K562 (cell line): ENCODE data around the gene OR13A1. TPM values are rescaled to one million over a fixed set of nuclear protein-coding genes. Genes with fewer than 3 reads are reported as not detected.

Experiments
- BRCA1 ChIP-seq, 2 experiments: fragments of 450-650 bp in 1 of 2; sonication (generic) in 1 of 2; formaldehyde crosslinking in 1 of 2; IDR thresholded peaks; 2 replicates each; pipeline versions ENCODE4 v1.5.0 to v1.6.1; 2017 to 2020; ENCODE audit warnings: mild to moderate bottlenecking in 1 of 2, missing genetic modification reagents in 1 of 2
- COPS2 ChIP-seq: fragments of 450-650 bp; conservative IDR thresholded peaks from 2 replicates; pipeline ENCODE4 v1.6.1; 2016; ENCODE audit warnings: mild to moderate bottlenecking, moderate library complexity
- CREBBP ChIP-seq: IDR thresholded peaks from one replicate; pipeline ENCODE4 v1.6.1; 2012; ENCODE audit warnings: low read depth, mild to moderate bottlenecking, control low read depth, inconsistent platforms, low read length
- E2F8 ChIP-seq: fragments of 450-650 bp; IDR thresholded peaks from 2 replicates; pipeline ENCODE4 v1.7.1; 2018; ENCODE audit warnings: mild to moderate bottlenecking, low read depth; ENCODE audit not compliant: partially characterized antibody
- EP300 ChIP-seq: IDR thresholded peaks from 2 replicates; pipeline ENCODE4 v1.6.1; 2012; ENCODE audit warnings: low read length, improper control_type of control experiment
- FOXP1 ChIP-seq: sonication (generic); formaldehyde crosslinking; IDR thresholded peaks from 2 replicates; pipeline ENCODE4 v1.8.0; 2022; ENCODE audit warnings: mild to moderate bottlenecking, missing genetic modification reagents
- GABPB2 ChIP-seq: fragments of 250-450 bp; sonication (Bioruptor Pico); conservative IDR thresholded peaks from 2 replicates; pipeline ENCODE4 v1.5.1; 2021; ENCODE audit warnings: mild to moderate bottlenecking
- HDAC6 ChIP-seq: IDR thresholded peaks from 2 replicates; pipeline ENCODE4 v1.6.1; 2012; ENCODE audit warnings: low read depth, mild to moderate bottlenecking, control low read depth, inconsistent platforms, low read length, moderate library complexity
- MYBL2 ChIP-seq, 2 experiments: fragments of 450-650 bp in 1 of 2; sonication (generic) in 1 of 2; formaldehyde crosslinking in 1 of 2; IDR thresholded peaks; 2 replicates each; pipeline versions ENCODE4 v1.6.1 to v1.8.1; 2017 to 2022; ENCODE audit warnings: borderline replicate concordance in 1 of 2, inconsistent platforms in 1 of 2, low read depth in 1 of 2, mild to moderate bottlenecking in 1 of 2, missing genetic modification reagents in 1 of 2, moderate library complexity in 1 of 2
- NR2F6 ChIP-seq: fragments of 450-650 bp; formaldehyde crosslinking; IDR thresholded peaks from 2 replicates; pipeline ENCODE4 v1.4.0; 2020; ENCODE audit warnings: mild to moderate bottlenecking
- STAT5A ChIP-seq: IDR thresholded peaks from 2 replicates; pipeline ENCODE4 v1.6.1; 2012; ENCODE audit warnings: low read length, inconsistent platforms, borderline replicate concordance
- TAL1 ChIP-seq: fragments of 450-650 bp; IDR thresholded peaks from 2 replicates; pipeline ENCODE4 v1.6.1; 2016; ENCODE audit warnings: mild to moderate bottlenecking
- TEAD4 ChIP-seq, 2 experiments: sonication (generic) in 1 of 2; formaldehyde crosslinking in 1 of 2; IDR thresholded peaks; 2 replicates each; pipeline versions ENCODE4 v1.6.1 to v1.8.0; 2012 to 2022; ENCODE audit warnings: borderline replicate concordance in 1 of 2, inconsistent platforms in 1 of 2, low read length in 1 of 2, mild to moderate bottlenecking in 1 of 2, missing genetic modification reagents in 1 of 2
- XRCC3 ChIP-seq: fragments of 450-650 bp; IDR thresholded peaks from 2 replicates; pipeline ENCODE4 v1.6.1; 2017; ENCODE audit warnings: mild to moderate bottlenecking, moderate library complexity
- ZBTB5 ChIP-seq: fragments of 450-650 bp; IDR thresholded peaks from 2 replicates; pipeline ENCODE4 v1.6.1; 2017; ENCODE audit warnings: antibody characterized with exemption
- ZKSCAN3 ChIP-seq: fragments of 250-450 bp; sonication (Bioruptor Pico); IDR thresholded peaks from 2 replicates; pipeline ENCODE4 v1.4.0; 2020
- ZNF134 ChIP-seq: fragments of 250-450 bp; sonication (Bioruptor Pico); conservative IDR thresholded peaks from 2 replicates; pipeline ENCODE4 v1.4.0; 2020
- ZNF175 ChIP-seq: fragments of 200-800 bp; sonication (Bioruptor generic); IDR thresholded peaks from 2 replicates; pipeline ENCODE4 v1.6.1; 2016; ENCODE audit warnings: low read depth, mild to moderate bottlenecking, missing genetic modification characterization, missing compliant biosample characterization
- ZNF311 ChIP-seq: fragments of 250-450 bp; sonication (Bioruptor Pico); IDR thresholded peaks from 2 replicates; pipeline ENCODE4 v1.4.0; 2020; ENCODE audit warnings: mild to moderate bottlenecking, moderate library complexity
- ZNF347 ChIP-seq: fragments of 450-650 bp; formaldehyde crosslinking; IDR thresholded peaks from 2 replicates; pipeline ENCODE4 v1.4.0; 2020; ENCODE audit warnings: low read depth, mild to moderate bottlenecking, moderate library complexity
- ZNF445 ChIP-seq: fragments of 250-450 bp; sonication (Bioruptor Pico); IDR thresholded peaks from 2 replicates; pipeline ENCODE4 v1.4.0; 2020; ENCODE audit warnings: low read depth, mild to moderate bottlenecking, moderate library complexity
- polyA plus RNA-seq, 8 experiments: library from polyadenylated mRNA; depleted of rRNA in 4 of 8; stranded (reverse) in 5 of 8; unstranded in 3 of 8; fragments of >200 nt; fragmentation: Nextera tagmentation in 2 of 8; fragmentation: Illumina TruSeq in 1 of 8; extraction: Ambion mirVana in 2 of 8; extraction: Trizol in 1 of 8; gene quantifications; 2 replicates each; pipeline versions ENCODE4 v1.2.1 to v1.2.3, GENCODE V29; 2011 to 2014; ENCODE audit warnings: inconsistent platforms in 1 of 8, missing spikeins in 1 of 8
- total RNA-seq, 7 experiments: library from RNA; depleted of rRNA in 6 of 7; stranded (reverse); fragments of >200 nt in 6 of 7; fragmentation: Illumina TruSeq in 2 of 7; extraction: Trizol in 2 of 7; gene quantifications; 2 replicates each; pipeline versions ENCODE4 v1.2.1 to v1.2.3, GENCODE V29; 2011 to 2021; ENCODE audit warnings: low replicate concordance in 1 of 7

OR13A1 gene
- total and polyA plus RNA-seq, 9 of the 15 experiments (the other 6 are each of a cell fraction or from before 2014, with no cell fraction given): 0.03 to 0.11 (median 0.06) TPM; not detected in 3

DNA sequence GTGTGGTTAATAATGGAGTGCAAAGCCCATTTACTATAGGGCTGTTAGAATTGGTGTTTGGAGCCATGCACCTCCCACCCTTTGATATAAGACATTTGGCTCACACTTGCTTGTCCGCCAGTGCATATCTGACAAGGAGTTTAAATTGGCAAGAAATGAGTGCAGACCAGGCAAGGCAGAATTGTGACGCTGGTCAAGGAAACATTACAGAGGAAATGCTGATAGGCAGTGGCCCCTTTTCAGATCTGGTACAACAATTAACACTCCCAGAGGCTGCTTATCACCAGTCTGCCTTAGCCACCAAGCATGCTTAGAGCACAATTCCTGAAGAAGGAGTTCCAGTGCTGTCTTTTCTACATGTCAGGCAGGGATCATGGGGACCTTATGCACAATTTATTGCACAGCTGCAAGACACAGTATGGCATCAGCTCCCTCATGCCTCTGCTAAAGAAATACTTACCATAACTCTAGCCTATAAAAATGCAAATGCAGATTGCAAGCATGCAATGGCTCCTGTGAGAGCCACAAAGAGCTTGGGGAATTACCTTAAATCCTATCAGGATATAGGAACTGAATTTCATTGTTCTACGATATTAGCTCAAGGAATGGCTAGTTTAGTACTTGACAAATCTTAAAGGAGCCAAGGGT is 35.2 kb downstream of the OR13A1 start (continued):
- TF ChIP-seq FOXP1 (no peak), CREBBP (no peak), ZNF445 (no peak), TAL1 (peak; percentile 18; the same call in 1 of the 2 replicates), ZNF311 (CRISPR knock-in tag) (no peak), ZNF134 (no peak), STAT5A (0 out of 2 replicates have a peak, but pooled peaks have one; percentile 17), COPS2 (no peak), NR2F6 (CRISPR knock-in tag) (no peak), GABPB2 (no peak), HDAC6 (no peak), MYBL2 (IDR thresholded peaks at IDR 0.05; ENCODE audit: low read depth) (no peak), MYBL2 (CRISPR knock-in tag; IDR thresholded peaks at IDR 0.05; ENCODE audit: borderline replicate concordance) (no peak), BRCA1 (IDR thresholded peaks at IDR 0.05) (no peak), BRCA1 (CRISPR knock-in tag; IDR thresholded peaks at IDR 0.05) (no peak), E2F8 (no peak), XRCC3 (no peak), ZBTB5 (no peak), TEAD4 (IDR thresholded peaks at IDR 0.05; ENCODE audit: low read length) (peak; percentile 39; the same call in 1 of the 2 replicates), TEAD4 (CRISPR knock-in tag; IDR thresholded peaks at IDR 0.05; ENCODE audit: borderline replicate concordance) (no peak), ZNF175 (CRISPR knock-in tag) (no peak), ZKSCAN3 (no peak), ZNF347 (CRISPR knock-in tag) (no peak), EP300 (0 out of 2 replicates have a peak, but pooled peaks have one; percentile 10)
